Astrocyte (in vitro differentiated cells and primary cell): Measurements from ENCODE around the gene REPIN1.

Experiments
- EZH2 ChIP-seq: IDR thresholded peaks from 2 replicates; pipeline ENCODE4 v1.6.1; 2012; ENCODE audit warnings: mild to moderate bottlenecking, low read length, inconsistent platforms; ENCODE audit not compliant: insufficient read depth
- TF ChIP-seq, protein P1 (sequence below): IDR thresholded peaks from 2 replicates; pipeline ENCODE4 v1.5.1; 2011; ENCODE audit warnings: low read depth, mild to moderate bottlenecking, inconsistent platforms, low read length, moderate library complexity; ENCODE audit not compliant: insufficient read depth

DNA sequence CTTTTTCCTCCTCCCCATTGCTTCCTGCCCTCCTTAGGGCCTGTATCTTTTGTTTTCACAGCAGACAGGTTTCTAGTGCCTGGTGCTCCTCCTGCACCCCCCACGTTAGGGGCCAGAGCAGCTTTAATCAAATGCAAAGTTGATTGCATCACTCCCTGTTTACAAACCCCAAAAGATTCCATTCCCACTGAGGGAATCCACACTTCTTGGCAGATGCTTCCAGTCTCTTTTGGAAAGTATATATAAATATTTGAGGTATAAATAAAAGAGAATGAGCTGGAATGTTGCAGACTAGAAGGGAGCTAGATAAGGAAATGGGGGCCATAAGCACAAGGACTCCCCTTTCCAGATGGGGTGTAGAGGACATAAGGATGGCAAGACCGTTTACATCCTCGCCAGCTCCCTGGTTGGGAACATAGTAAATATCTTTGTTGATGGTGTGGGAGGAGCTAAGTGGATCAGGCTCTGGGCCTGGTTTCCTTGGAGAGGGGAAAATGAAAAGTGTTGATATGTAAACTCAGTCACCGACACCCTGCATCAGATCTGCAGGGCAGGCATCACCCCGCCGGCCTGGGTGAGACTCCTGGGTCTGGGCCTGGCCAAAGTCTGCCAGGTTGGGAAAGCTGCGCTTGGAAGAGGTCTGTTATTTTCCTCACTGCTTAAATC is 33.4 kb upstream of the REPIN1 start:
- TF ChIP-seq, protein P1, sequence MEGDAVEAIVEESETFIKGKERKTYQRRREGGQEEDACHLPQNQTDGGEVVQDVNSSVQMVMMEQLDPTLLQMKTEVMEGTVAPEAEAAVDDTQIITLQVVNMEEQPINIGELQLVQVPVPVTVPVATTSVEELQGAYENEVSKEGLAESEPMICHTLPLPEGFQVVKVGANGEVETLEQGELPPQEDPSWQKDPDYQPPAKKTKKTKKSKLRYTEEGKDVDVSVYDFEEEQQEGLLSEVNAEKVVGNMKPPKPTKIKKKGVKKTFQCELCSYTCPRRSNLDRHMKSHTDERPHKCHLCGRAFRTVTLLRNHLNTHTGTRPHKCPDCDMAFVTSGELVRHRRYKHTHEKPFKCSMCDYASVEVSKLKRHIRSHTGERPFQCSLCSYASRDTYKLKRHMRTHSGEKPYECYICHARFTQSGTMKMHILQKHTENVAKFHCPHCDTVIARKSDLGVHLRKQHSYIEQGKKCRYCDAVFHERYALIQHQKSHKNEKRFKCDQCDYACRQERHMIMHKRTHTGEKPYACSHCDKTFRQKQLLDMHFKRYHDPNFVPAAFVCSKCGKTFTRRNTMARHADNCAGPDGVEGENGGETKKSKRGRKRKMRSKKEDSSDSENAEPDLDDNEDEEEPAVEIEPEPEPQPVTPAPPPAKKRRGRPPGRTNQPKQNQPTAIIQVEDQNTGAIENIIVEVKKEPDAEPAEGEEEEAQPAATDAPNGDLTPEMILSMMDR, result no peak
- TF ChIP-seq EZH2, result no peak
